ENCODE measurements around the gene GNL2. TPM values are rescaled to one million over a fixed set of nuclear protein-coding genes. Genes with fewer than 3 reads are reported as not detected.
"Not testable (repeated sequence)": the region's sequence is repeated elsewhere in the genome, so short reads cannot be mapped to it uniquely, and the experiment has no call there.

Gene GNL2
- total RNA-seq, 1 experiment from 2014 or later = 81.6 TPM

- DNase-seq (ENCODE audit: low spot score) = no peak
- in situ Hi-C loops (cut with HindIII; ENCODE audit: low sequenced_read_pairs) = no loop called here
Measured at GRCh38 chr1:37612186-37612585, 16.4 kb upstream of the GNL2 start.

GRCh38 chr1:37609994-37610393, 14.3 kb upstream of the GNL2 start:
- in situ Hi-C loops (cut with HindIII; ENCODE audit: low sequenced_read_pairs) = no loop called here
- DNase-seq (ENCODE audit: low spot score) = no peak

- in situ Hi-C loops (cut with HindIII; ENCODE audit: low sequenced_read_pairs) = no loop called here
- DNase-seq (ENCODE audit: low spot score) = no peak
Measured at GRCh38 chr1:37609002-37609401, 13.3 kb upstream of the GNL2 start.

- DNase-seq (ENCODE audit: low spot score) = no peak
- in situ Hi-C loops (cut with HindIII; ENCODE audit: low sequenced_read_pairs) = no loop called here
Measured at GRCh38 chr1:37606481-37607263, 10.9 kb upstream of the GNL2 start.

- DNase-seq (ENCODE audit: low spot score) = no peak
- in situ Hi-C loops (cut with HindIII; ENCODE audit: low sequenced_read_pairs) = no loop called here
Measured at GRCh38 chr1:37605806-37606474, 10.2 kb upstream of the GNL2 start.

- no peak for DNase-seq (ENCODE audit: low spot score)
- in situ Hi-C loops (cut with HindIII; ENCODE audit: low sequenced_read_pairs) = no loop called here
Measured at GRCh38 chr1:37605061-37605650, 9.4 kb upstream of the GNL2 start.

- DNase-seq (ENCODE audit: low spot score) = peak; percentile 17
- in situ Hi-C loops (cut with HindIII; ENCODE audit: low sequenced_read_pairs) = no loop called here
Measured at GRCh38 chr1:37602750-37603694, 7.3 kb upstream of the GNL2 start.

GRCh38 chr1:37601441-37601840, 5.7 kb upstream of the GNL2 start:
- in situ Hi-C loops (cut with HindIII; ENCODE audit: low sequenced_read_pairs) = no loop called here
- DNase-seq (ENCODE audit: low spot score) = no peak

GRCh38 chr1:37599940-37600339, 4.2 kb upstream of the GNL2 start:
- no peak for DNase-seq (ENCODE audit: low spot score)
- in situ Hi-C loops (cut with HindIII; ENCODE audit: low sequenced_read_pairs) = no loop called here

- DNase-seq (ENCODE audit: low spot score) = no peak
- in situ Hi-C loops (cut with HindIII; ENCODE audit: low sequenced_read_pairs) = no loop called here
Measured at GRCh38 chr1:37596182-37596667, 488 bp upstream of the GNL2 start.

GRCh38 chr1:37593726-37594125, 2.0 kb downstream of the GNL2 start:
- in situ Hi-C loops (cut with HindIII; ENCODE audit: low sequenced_read_pairs) = no loop called here
- DNase-seq (ENCODE audit: low spot score) = no peak

GRCh38 chr1:37588939-37589338, 6.8 kb downstream of the GNL2 start:
- in situ Hi-C loops (cut with HindIII; ENCODE audit: low sequenced_read_pairs) = no loop called here
- no peak for DNase-seq (ENCODE audit: low spot score)

GRCh38 chr1:37584544-37584943, 11.2 kb downstream of the GNL2 start:
- DNase-seq (ENCODE audit: low spot score); in situ Hi-C loops (cut with HindIII; ENCODE audit: low sequenced_read_pairs): not testable (repeated sequence)

GRCh38 chr1:37575692-37576091, 20.0 kb downstream of the GNL2 start:
- in situ Hi-C loops (cut with HindIII; ENCODE audit: low sequenced_read_pairs) = no loop called here

GRCh38 chr1:37574834-37575480, 20.8 kb downstream of the GNL2 start:
- in situ Hi-C loops (cut with HindIII; ENCODE audit: low sequenced_read_pairs) = no loop called here
- DNase-seq (ENCODE audit: low spot score) = no peak

More at GRCh38 chr1:37575692-37576091, 20.0 kb downstream of the GNL2 start:
- DNase-seq (ENCODE audit: low spot score) = no peak

- DNase-seq (ENCODE audit: low spot score) = no peak
- in situ Hi-C loops (cut with HindIII; ENCODE audit: low sequenced_read_pairs) = no loop called here
Measured at GRCh38 chr1:37570528-37571334, 25.0 kb downstream of the GNL2 start.

GRCh38 chr1:37567023-37567422, 28.7 kb downstream of the GNL2 start:
- DNase-seq (ENCODE audit: low spot score) = no peak
- in situ Hi-C loops (cut with HindIII; ENCODE audit: low sequenced_read_pairs) = no loop called here

GRCh38 chr1:37564892-37565291, 30.8 kb downstream of the GNL2 start:
- no peak for DNase-seq (ENCODE audit: low spot score)

More at GRCh38 chr1:37564892-37565291, 30.8 kb downstream of the GNL2 start:
- in situ Hi-C loops (cut with HindIII; ENCODE audit: low sequenced_read_pairs) = no loop called here
